Adipose tissue (tissue), 3 donors: ENCODE measurements around the gene CD163. TPM values are rescaled to one million over a fixed set of nuclear protein-coding genes. Genes with fewer than 3 reads are reported as not detected.
"Not testable (repeated sequence)": the region's sequence is repeated elsewhere in the genome, so short reads cannot be mapped to it uniquely, and the experiment has no call there.

Source experiments
- H3K27ac ChIP-seq: one replicate; pipeline ENCODE4 v1.5.1; 2013; ENCODE audit warnings: low read depth, low read length
- WGBS, 3 donors: extraction: QIAGEN DNeasy Blood & Tissue Kit; methylation state at CpG; one replicate each; pipeline ENCODE4 v1.1.7; 2013; 5-methylcytosine and 5-hydroxymethylcytosine counted together
- polyA plus RNA-seq, 3 donors: library from polyadenylated mRNA; stranded (reverse); fragments of 200-250 nt; gene quantifications; one replicate each; pipeline ENCODE4 v1.2.3, GENCODE V29; 2013
- donor health status: healthy with polysubstance abuse.
- donor health status: Bipolar disorder and iron deficiency.
- donor health status: healthy.

Gene CD163
- 100 to 1,000 TPM in 2 of 3 donors, 10 to 100 TPM in 1; 48.3 to 211 (median 123) TPM for polyA plus RNA-seq

GRCh38 chr12:7503686-7504415, at the start of gene CD163:
Gene CD163, minus strand, starts transcription at chr12:7503777. Its CDS starts 87 bp downstream, at chr12:7503690.
- H3K27ac ChIP-seq = no peak within 1 kb of the TSS
- 40 to 62% (median 44%) methylated on average over 2 of the region's 2 CpGs for whole genome bisulfite sequencing, 3 donors

GRCh38 chr12:7542813-7543212, 39.2 kb upstream of the CD163 start:
- H3K27ac ChIP-seq = no peak overlapping the region

- H3K27ac ChIP-seq = no peak overlapping the region
- WGBS, 3 donors = 60 to 69% (median 65%) methylated on average over 8 of the region's 8 CpGs
Observed at GRCh38 chr12:7542046-7542445, 38.5 kb upstream of the CD163 start.

GRCh38 chr12:7514416-7514815, 10.8 kb upstream of the CD163 start:
- WGBS, 3 donors = 86 to 89% (median 89%) methylated on average over 8 of the region's 8 CpGs
- no peak overlapping the region for H3K27ac ChIP-seq

- 70 to 80% (median 73%) methylated on average over 3 of the region's 3 CpGs for WGBS, 3 donors
- H3K27ac ChIP-seq = no peak overlapping the region
Observed at GRCh38 chr12:7512553-7512952, 9.0 kb upstream of the CD163 start.

- H3K27ac ChIP-seq = not testable (repeated sequence)
- 82 to 92% (median 88%) methylated on average over 14 of the region's 14 CpGs for WGBS, 3 donors
Observed at GRCh38 chr12:7509793-7510470, 6.4 kb upstream of the CD163 start.

- no peak overlapping the region for H3K27ac ChIP-seq
- 65 to 78% (median 75%) methylated on average over 3 of the region's 3 CpGs for WGBS, 3 donors
Observed at GRCh38 chr12:7502612-7503011, 965 bp downstream of the CD163 start.

GRCh38 chr12:7501031-7501588, 2.5 kb downstream of the CD163 start:
- H3K27ac ChIP-seq = no peak overlapping the region
- WGBS, 3 donors = 66 to 73% (median 69%) methylated on average over 6 of the region's 6 CpGs

- H3K27ac ChIP-seq = no peak overlapping the region
- WGBS, 3 donors = 68 to 89% (median 68%) methylated on average over 1 of the region's 1 CpG
Observed at GRCh38 chr12:7499636-7500035, 3.9 kb downstream of the CD163 start.

GRCh38 chr12:7498809-7499208, 4.8 kb downstream of the CD163 start:
- WGBS, 3 donors = 42 to 52% (median 43%) methylated on average over 4 of the region's 4 CpGs

GRCh38 chr12:7497661-7498060, 5.9 kb downstream of the CD163 start:
- no peak overlapping the region for H3K27ac ChIP-seq
- 19 to 27% (median 23%) methylated on average over 3 of the region's 3 CpGs for WGBS, 3 donors

More at GRCh38 chr12:7498809-7499208, 4.8 kb downstream of the CD163 start:
- H3K27ac ChIP-seq = no peak overlapping the region

- H3K27ac ChIP-seq = no peak overlapping the region
- WGBS, 3 donors = 61 to 75% (median 62%) methylated on average over 4 of the region's 4 CpGs
Observed at GRCh38 chr12:7496451-7496850, 7.1 kb downstream of the CD163 start.

- no peak overlapping the region for H3K27ac ChIP-seq
- WGBS, 3 donors = 89 to 95% (median 94%) methylated on average over 3 of the region's 3 CpGs
Observed at GRCh38 chr12:7495136-7495535, 8.4 kb downstream of the CD163 start.

GRCh38 chr12:7493006-7493405, 10.6 kb downstream of the CD163 start:
- H3K27ac ChIP-seq = no peak overlapping the region

GRCh38 chr12:7486512-7486911, 17.1 kb downstream of the CD163 start:
- 77 to 84% (median 84%) methylated on average over 6 of the region's 6 CpGs for WGBS, 3 donors
- H3K27ac ChIP-seq = no peak overlapping the region

More at GRCh38 chr12:7493006-7493405, 10.6 kb downstream of the CD163 start:
- WGBS, 3 donors = 75 to 90% (median 84%) methylated on average over 3 of the region's 3 CpGs

- 48 to 59% (median 51%) methylated on average over 4 of the region's 4 CpGs for WGBS, 3 donors
- no peak overlapping the region for H3K27ac ChIP-seq
Observed at GRCh38 chr12:7485095-7485494, 18.5 kb downstream of the CD163 start.

GRCh38 chr12:7483343-7483742, 20.2 kb downstream of the CD163 start:
- 55 to 62% (median 59%) methylated on average over 5 of the region's 5 CpGs for WGBS, 3 donors
- no peak overlapping the region for H3K27ac ChIP-seq

GRCh38 chr12:7479771-7480170, 23.8 kb downstream of the CD163 start:
- 14 to 55% (median 36%) methylated on average over 1 of the region's 1 CpG for WGBS, 3 donors
- H3K27ac ChIP-seq = no peak overlapping the region

- WGBS, 3 donors = 80 to 90% (median 82%) methylated on average over 6 of the region's 6 CpGs
Observed at GRCh38 chr12:7472060-7472459, 31.5 kb downstream of the CD163 start.

More at GRCh38 chr12:7472060-7472459, 31.5 kb downstream of the CD163 start:
- no peak overlapping the region for H3K27ac ChIP-seq
